ENCODE results near the gene NOL9. TPM values are rescaled to one million over a fixed set of nuclear protein-coding genes. Genes with fewer than 3 reads are reported as not detected.

The NOL9 gene
- total and polyA plus RNA-seq, 2 of the 13 experiments (the other 11 are each of a cell fraction or from before 2014, with no cell fraction given), result 18.0 to 24.7 TPM

- TF ChIP-seq, protein P1, sequence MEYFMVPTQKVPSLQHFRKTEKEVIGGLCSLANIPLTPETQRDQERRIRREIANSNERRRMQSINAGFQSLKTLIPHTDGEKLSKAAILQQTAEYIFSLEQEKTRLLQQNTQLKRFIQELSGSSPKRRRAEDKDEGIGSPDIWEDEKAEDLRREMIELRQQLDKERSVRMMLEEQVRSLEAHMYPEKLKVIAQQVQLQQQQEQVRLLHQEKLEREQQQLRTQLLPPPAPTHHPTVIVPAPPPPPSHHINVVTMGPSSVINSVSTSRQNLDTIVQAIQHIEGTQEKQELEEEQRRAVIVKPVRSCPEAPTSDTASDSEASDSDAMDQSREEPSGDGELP (IDR thresholded peaks at IDR 0.05; ENCODE audit: borderline replicate concordance, low read depth), result peak; percentile 48; the same call in 1 of the 2 replicates
- 0 out of 2 replicates have a peak, but pooled peaks have one; percentile 23 for TF ChIP-seq ELF4 (CRISPR knock-in tag; IDR thresholded peaks at IDR 0.05; ENCODE audit: borderline replicate concordance)
- peak; percentile 93 for TF ChIP-seq HNRNPL (IDR thresholded peaks at IDR 0.05; ENCODE audit: low read depth, low read length)
- peak; percentile 73 for TF ChIP-seq ELF3 (CRISPR knock-in tag; IDR thresholded peaks at IDR 0.05)
- peak; percentile 67 for TF ChIP-seq ZNF121 (CRISPR knock-in tag; IDR thresholded peaks at IDR 0.05)
- peak; percentile 51 for TF ChIP-seq CTCF (CRISPR knock-in tag; IDR thresholded peaks at IDR 0.05)
- TF ChIP-seq ZNF772 (CRISPR knock-in tag; IDR thresholded peaks at IDR 0.05), result peak; percentile 46; the same call in 1 of the 2 replicates
- peak; percentile 41; the same call in 1 of the 2 replicates for TF ChIP-seq GABPB1 (CRISPR knock-in tag; IDR thresholded peaks at IDR 0.05)
- 0 out of 2 replicates have a peak, but pooled peaks have one; percentile 57 for TF ChIP-seq BRD4 (CRISPR knock-in tag; IDR thresholded peaks at IDR 0.05)
- 0 out of 2 replicates have a peak, but pooled peaks have one; percentile 2 for TF ChIP-seq STAG1 (CRISPR knock-in tag; IDR thresholded peaks at IDR 0.05)
- TF ChIP-seq, protein P2, sequence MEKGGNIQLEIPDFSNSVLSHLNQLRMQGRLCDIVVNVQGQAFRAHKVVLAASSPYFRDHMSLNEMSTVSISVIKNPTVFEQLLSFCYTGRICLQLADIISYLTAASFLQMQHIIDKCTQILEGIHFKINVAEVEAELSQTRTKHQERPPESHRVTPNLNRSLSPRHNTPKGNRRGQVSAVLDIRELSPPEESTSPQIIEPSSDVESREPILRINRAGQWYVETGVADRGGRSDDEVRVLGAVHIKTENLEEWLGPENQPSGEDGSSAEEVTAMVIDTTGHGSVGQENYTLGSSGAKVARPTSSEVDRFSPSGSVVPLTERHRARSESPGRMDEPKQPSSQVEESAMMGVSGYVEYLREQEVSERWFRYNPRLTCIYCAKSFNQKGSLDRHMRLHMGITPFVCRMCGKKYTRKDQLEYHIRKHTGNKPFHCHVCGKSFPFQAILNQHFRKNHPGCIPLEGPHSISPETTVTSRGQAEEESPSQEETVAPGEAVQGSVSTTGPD (CRISPR knock-in tag; IDR thresholded peaks at IDR 0.05), result no peak
- 0 out of 2 replicates have a peak, but pooled peaks have one; percentile 25 for TF ChIP-seq ZBTB14 (CRISPR knock-in tag; IDR thresholded peaks at IDR 0.05)
- peak; percentile 28; the same call in 1 of the 2 replicates for TF ChIP-seq SALL1 (CRISPR knock-in tag; IDR thresholded peaks at IDR 0.05)
- no peak for TF ChIP-seq MAZ (IDR thresholded peaks at IDR 0.05; ENCODE audit: borderline replicate concordance, low read depth, low read length)
- TF ChIP-seq MAZ (CRISPR knock-in tag; IDR thresholded peaks at IDR 0.05; ENCODE audit: low read depth), result 0 out of 2 replicates have a peak, but pooled peaks have one; percentile 28
- 0 out of 2 replicates have a peak, but pooled peaks have one; percentile 13 for TF ChIP-seq PATZ1 (CRISPR knock-in tag; IDR thresholded peaks at IDR 0.05)
- TF ChIP-seq SYNCRIP (IDR thresholded peaks at IDR 0.05; ENCODE audit: insufficient read depth, low read depth, low read length), result no peak
- no peak for TF ChIP-seq MYNN (CRISPR knock-in tag; IDR thresholded peaks at IDR 0.05; ENCODE audit: low read depth)
- TF ChIP-seq CHD4 (IDR thresholded peaks at IDR 0.05; ENCODE audit: borderline replicate concordance, low read length), result no peak
- no peak for TF ChIP-seq TBX3 (IDR thresholded peaks at IDR 0.05; ENCODE audit: borderline replicate concordance)
- TF ChIP-seq ZNF432 (CRISPR knock-in tag; IDR thresholded peaks at IDR 0.05; ENCODE audit: borderline replicate concordance), result no peak
- TF ChIP-seq IRF2 (CRISPR knock-in tag; IDR thresholded peaks at IDR 0.05), result 0 out of 2 replicates have a peak, but pooled peaks have one; percentile 13
- no peak for TF ChIP-seq PAX8 (CRISPR knock-in tag; IDR thresholded peaks at IDR 0.05; ENCODE audit: borderline replicate concordance)
These were observed 41.0 kb downstream of the NOL9 start (continued) for GRCh38 chr1:6513320-6513801.
